SK-N-MC (cell line): ENCODE data around the gene AGRN.

Experiments used
- DNase-seq: peaks from one replicate; pipeline ENCODE4 v3.0.0-alpha.2; 2011; ENCODE audit warnings: low read depth, low spot score
- H3K27ac ChIP-seq: fragments of 200-600 bp; sonication (generic); 2 replicates; pipeline ENCODE4 v1.5.1; 2016; ENCODE audit warnings: mixed run types
- H3K36me3 ChIP-seq: fragments of 200-600 bp; sonication (generic); 2 replicates; pipeline ENCODE4 v1.6.1; 2017; ENCODE audit warnings: antibody characterized with exemption, low read length, mixed read lengths; ENCODE audit not compliant: insufficient read depth
- H3K4me3 ChIP-seq: fragments of 200-600 bp; sonication (generic); 2 replicates; pipeline ENCODE4 v1.5.1; 2016
- H3K9ac ChIP-seq: fragments of 200-600 bp; sonication (generic); 2 replicates; pipeline ENCODE4 v1.8.0; 2017; ENCODE audit warnings: mixed run types, mixed read lengths; ENCODE audit not compliant: insufficient read length
- H3K9me3 ChIP-seq: fragments of 200-600 bp; sonication (generic); 2 replicates; pipeline ENCODE4 v1.6.1; 2017; ENCODE audit warnings: low read depth, mild to moderate bottlenecking, antibody characterized with exemption, low read length, moderate library complexity, mixed read lengths
- EZH2 ChIP-seq: fragments of 200-600 bp; sonication (generic); IDR thresholded peaks from one replicate; pipeline ENCODE4 v1.6.1; 2017; ENCODE audit warnings: antibody characterized with exemption
- FOXP2 ChIP-seq: optimal IDR thresholded peaks from 2 replicates; pipeline ENCODE3; 2011; ENCODE audit warnings: mild to moderate bottlenecking, moderate library complexity; ENCODE audit not compliant: insufficient read depth; ENCODE audit errors: extremely low read length, control extremely low read depth
- POLR2AphosphoS5 ChIP-seq: IDR thresholded peaks from 2 replicates; pipeline ENCODE4 v1.6.1; 2012; ENCODE audit warnings: mild to moderate bottlenecking, low read depth, low read length, borderline replicate concordance

Gene AGRN

DNA sequence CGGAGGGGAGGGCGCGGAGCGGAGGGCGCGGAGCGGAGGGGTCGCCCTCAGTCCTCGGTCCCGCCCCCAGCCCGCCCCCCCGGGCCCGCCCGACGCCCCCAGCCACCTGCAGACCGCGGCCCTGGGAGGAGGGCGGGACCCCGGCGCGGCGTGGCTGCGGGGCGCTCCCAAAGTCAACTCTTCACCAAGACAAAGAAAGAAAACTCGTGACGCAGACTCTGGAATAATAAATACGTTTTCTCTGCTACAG, 21.2 kb upstream of the AGRN start:
- Histone ChIP-seq H3K27ac (peak overlapping the region; percentile 68), H3K36me3 (no peaks in the 10 kb centered on the region), H3K4me3 (peak overlapping the region; percentile 98), H3K9ac (peak overlapping the region; percentile 99), H3K9me3 (no peaks in the 10 kb centered on the region)
- no peak for DNase-seq
- no peak for TF ChIP-seq FOXP2
- peak; percentile 45; the same call in 1 of the 2 replicates for TF ChIP-seq POLR2AphosphoS5
- TF ChIP-seq EZH2 = no peak

DNA sequence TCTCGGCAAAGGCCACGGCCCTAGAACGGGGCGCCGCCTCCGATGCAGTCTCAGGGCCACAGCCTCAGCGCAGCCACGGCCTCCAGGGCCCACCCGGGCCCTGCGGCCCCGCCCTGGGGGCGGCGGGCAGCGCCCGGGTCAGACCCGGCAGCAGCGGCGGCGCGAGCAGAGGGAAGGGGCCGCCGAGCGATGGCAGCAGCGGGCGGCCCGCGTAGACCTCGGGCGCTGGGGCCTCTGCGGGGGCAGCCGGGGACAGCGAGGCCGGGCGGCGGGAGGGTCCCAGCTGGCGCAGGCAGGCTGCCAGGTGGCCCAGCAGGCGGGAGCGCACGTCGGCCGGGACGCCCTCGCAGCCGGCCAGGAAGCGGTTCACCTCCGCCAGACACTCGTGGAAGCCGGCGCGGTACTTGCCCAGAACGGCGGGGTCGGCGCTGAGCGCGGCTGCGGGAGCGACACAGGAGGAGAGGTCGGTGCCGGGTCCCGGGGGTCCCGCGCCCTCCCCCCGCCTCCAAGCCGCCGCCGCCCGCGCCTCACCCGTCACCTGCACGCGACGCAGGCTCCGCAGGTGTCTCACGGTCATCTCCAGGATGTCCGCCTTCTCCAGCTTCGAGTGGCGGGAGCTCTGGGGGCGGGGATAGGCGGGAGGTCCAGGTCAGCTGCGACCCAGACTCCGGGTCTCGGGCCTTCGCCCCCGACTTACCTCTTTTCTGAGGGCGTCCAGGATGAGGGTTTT, 20.8 kb upstream of the AGRN start:
- no peak for TF ChIP-seq POLR2AphosphoS5
- no peak for TF ChIP-seq EZH2
- no peak for TF ChIP-seq FOXP2
- H3K27ac ChIP-seq = peak overlapping the region; percentile 81
- H3K4me3 ChIP-seq = peak overlapping the region; percentile 98
- no peaks in the 10 kb centered on the region for H3K36me3 ChIP-seq
- H3K9me3 ChIP-seq = no peaks in the 10 kb centered on the region
- peak overlapping the region; percentile 99 for H3K9ac ChIP-seq
- no peak for DNase-seq

DNA sequence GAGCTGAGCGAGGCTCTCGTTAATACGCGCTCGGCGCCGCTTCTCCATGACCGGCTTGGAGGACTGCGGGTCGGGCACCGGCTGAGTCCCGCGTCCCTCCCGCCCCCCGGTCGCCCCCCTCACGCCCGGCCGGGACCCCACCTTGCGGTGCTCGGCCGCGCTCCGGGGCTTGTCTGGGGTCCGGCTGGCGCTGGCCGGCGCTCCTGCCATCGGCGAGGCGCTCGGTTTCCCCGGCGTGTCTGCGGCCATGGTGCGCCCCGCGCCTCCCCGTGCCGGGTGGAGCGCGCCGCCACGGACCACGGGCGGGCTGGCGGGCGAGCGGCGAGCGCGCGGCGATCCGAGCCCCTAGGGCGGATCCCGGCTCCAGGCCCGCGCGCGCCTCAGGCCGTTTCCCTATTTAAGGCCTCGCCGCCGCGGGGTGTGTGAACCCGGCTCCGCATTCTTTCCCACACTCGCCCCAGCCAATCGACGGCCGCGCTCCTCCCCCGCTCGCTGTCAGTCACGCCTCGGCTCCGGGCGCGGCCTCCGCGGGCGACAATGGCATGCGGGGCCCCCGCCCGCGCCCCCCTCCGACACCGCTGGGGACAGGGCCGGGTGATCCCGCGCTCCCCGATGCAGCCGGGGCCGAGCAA, 20.1 kb upstream of the AGRN start, which contains the start of gene HES4:
Gene HES4 (minus strand): TSS at position 373 of the 632 bp plus-strand sequence. CDS start 124 bp downstream, at position 249.
- TF ChIP-seq POLR2AphosphoS5 = 0 out of 2 replicates have a peak, but pooled peaks have one; percentile 15
- no peak for TF ChIP-seq EZH2
- Histone ChIP-seq H3K9ac (peak within 1 kb of the TSS; percentile 99), H3K36me3 (no peaks in the 10 kb centered on the region), H3K4me3 (peak within 1 kb of the TSS; percentile 98), H3K9me3 (no peaks in the 10 kb centered on the region), H3K27ac (peak within 1 kb of the TSS; percentile 98)
- peak; percentile 40 for DNase-seq

DNA sequence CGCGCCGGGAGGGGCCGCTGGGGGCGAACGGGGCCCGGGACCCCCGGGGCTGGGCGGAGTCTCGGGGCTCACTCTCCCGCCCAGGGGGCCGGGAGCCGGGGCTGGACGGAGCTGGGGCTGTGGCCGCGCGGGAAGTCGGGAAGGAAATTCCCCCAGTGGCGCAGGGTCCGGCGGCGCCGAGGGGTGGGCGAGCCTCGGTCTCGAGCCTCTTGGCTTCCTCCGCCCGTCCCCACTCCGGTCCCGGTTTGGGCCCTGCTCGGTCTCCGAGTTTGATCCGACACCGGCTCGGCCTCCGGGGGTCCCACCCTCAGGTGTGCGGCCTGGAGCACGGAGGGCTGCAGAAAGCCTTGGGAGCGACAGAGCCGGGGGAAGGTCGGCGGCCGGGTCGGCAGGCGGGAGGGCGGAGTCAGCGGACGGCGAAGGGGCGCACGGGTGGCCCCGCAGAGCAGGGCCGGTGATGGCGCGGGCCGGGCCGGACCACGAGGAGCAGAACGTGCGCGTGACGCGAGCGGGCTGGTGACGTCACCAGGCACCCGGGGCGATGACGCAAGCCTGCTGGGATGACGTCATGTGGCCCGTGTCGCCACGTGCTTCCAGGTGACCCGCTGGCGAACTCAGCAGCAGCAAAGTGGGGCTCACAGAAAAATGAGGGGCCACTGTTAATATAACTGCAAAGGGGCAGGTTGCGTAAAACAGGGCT, 19.4 kb upstream of the AGRN start:
- Histone ChIP-seq H3K27ac (peak overlapping the region; percentile 98), H3K9ac (peak overlapping the region; percentile 99), H3K4me3 (peak overlapping the region; percentile 98), H3K9me3 (no peaks in the 10 kb centered on the region), H3K36me3 (no peaks in the 10 kb centered on the region)
- TF ChIP-seq POLR2AphosphoS5 = no peak; the same call in 1 of the 2 replicates
- TF ChIP-seq FOXP2 = no peak
- TF ChIP-seq EZH2 = no peak
- no peak for DNase-seq

DNA sequence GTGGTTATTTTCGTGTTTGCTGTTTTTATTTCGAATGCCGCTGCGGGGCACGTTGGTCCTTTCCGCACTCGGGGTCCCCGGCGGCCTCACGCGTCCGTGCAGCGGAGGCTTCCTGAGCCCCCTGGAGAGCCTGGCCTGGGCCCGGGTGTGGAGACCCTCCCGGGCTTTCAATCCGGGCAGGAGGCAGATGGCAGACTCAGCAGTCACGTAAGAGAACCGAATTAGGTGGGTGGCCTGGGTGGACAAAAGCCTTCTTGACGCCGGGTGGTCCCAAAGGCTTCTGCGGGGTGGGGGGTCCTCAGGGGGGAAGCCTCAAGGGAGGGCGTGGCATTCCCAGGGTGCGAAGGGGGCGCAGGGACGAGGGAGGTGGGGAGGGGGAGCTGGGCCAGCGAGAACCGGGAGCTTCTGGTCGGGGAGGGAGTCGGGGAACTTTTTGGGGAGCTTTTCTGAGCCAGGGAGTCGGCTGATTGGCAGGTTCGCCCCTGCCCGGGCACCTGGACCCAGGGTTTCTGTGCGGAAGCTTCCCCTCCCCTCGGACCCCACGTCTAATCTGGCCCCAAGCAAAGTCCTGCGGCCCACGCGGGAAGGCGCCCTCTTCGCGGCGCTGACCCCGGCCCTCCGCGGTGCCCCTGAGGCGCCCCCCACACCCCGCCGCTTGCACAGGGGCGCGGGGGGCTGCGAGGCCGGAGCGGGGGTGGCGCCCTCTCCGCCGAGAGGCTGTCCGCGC, 18.7 kb upstream of the AGRN start:
- Histone ChIP-seq H3K36me3 (no peaks in the 10 kb centered on the region), H3K9me3 (no peaks in the 10 kb centered on the region), H3K27ac (peak overlapping the region; percentile 98), H3K4me3 (peak overlapping the region; percentile 98), H3K9ac (peak overlapping the region; percentile 99)
- no peak for DNase-seq
- TF ChIP-seq POLR2AphosphoS5 (no peak), EZH2 (no peak), FOXP2 (no peak)

DNA sequence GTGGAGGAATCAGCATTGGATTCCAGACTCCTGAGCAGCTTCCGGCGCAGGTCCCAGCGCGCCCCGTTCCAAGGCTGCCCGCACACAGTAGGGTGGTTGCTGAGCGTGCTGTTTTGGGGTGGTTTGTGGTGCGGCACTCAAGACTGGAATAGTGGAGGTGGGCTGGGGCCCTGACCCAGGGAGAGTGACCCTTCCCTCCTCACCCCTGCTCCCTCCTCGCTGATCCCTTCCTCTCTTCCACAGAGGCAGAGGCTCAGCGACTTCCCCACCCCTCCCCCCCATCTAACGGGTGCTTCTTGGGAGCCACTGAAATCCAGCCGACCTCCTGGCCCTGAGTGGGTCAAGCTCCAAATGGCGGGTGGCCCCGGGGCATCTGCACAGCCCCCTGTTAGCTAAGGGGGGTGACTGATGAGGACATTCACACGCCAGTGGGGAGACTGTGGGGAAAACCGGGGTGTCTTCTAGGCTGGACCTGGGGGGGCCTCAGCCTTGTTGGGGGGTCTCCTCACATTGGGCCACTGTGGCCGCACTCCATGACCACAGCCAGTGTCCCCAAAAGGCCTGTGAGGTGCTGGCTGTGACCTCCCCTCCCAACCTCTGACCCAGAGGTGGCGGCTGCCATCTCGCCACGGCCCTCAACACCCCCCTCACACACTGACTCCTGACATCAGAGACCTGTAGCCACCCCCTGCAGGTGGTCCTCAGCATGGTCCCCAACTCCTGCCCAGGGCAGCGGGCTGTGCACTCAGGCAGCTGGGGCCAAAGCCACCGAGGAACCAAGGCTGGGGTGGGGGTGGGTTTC, 16.1 kb upstream of the AGRN start:
- no peak for DNase-seq
- no peak overlapping the region for H3K9ac ChIP-seq
- H3K4me3 ChIP-seq = no peak overlapping the region
- no peaks in the 10 kb centered on the region for H3K36me3 ChIP-seq
- TF ChIP-seq POLR2AphosphoS5 = no peak
- TF ChIP-seq FOXP2 = no peak
- no peak for TF ChIP-seq EZH2
- H3K27ac ChIP-seq = no peak overlapping the region
- no peaks in the 10 kb centered on the region for H3K9me3 ChIP-seq

DNA sequence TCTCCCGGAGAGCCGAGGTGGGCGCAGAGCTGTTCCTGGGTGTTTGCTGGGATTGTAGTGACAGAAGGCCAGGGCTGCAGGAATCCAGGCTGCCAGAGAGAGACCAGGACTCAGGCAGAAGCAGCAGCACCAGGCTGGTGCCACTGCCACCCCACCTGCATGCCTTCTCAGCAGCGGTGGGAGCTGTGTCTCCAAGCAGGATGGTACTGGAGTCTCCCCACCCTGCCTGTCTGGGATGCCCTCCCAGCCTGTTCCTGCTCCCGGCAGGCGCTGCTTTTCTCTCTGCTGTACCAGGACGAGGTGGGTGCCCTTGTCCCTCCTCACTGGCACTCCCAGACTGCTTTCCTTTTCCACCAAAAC, 15.5 kb upstream of the AGRN start:
- TF ChIP-seq FOXP2 (no peak), POLR2AphosphoS5 (no peak), EZH2 (no peak)
- Histone ChIP-seq H3K9ac (no peak overlapping the region), H3K9me3 (no peaks in the 10 kb centered on the region), H3K27ac (no peak overlapping the region), H3K4me3 (no peak overlapping the region), H3K36me3 (no peaks in the 10 kb centered on the region)
- DNase-seq = no peak
